GM12873 (cell line): ENCODE measurements around the gene SLC39A7.

Source experiments
- TF ChIP-seq, protein P1 (sequence below): IDR thresholded peaks from 2 replicates; pipeline ENCODE4 v1.5.1; 2012; ENCODE audit warnings: low read depth, mild to moderate bottlenecking, moderate library complexity, low read length, control low read depth; ENCODE audit not compliant: insufficient read depth; ENCODE audit errors: missing control alignments

The SLC39A7 gene

DNA sequence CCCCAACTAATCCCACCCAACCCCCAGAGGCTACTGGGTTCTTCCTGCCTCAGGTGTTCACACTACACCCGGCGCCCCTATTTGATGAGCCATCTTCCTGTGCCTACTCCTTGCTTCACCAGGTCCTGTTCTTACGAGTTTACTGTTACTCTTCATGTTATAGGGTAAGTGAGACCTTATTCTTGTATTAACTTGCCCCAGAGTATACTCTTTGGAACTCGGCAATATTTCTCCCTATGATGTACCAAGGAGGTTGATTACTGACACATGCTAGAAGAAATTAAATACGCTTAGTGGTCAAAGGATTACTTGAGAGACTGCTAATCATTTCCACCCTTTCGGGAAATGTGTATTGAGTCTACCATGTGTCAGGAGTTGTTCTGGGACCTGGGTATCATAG is 16.6 kb downstream of the SLC39A7 start:
- TF ChIP-seq, protein P1, sequence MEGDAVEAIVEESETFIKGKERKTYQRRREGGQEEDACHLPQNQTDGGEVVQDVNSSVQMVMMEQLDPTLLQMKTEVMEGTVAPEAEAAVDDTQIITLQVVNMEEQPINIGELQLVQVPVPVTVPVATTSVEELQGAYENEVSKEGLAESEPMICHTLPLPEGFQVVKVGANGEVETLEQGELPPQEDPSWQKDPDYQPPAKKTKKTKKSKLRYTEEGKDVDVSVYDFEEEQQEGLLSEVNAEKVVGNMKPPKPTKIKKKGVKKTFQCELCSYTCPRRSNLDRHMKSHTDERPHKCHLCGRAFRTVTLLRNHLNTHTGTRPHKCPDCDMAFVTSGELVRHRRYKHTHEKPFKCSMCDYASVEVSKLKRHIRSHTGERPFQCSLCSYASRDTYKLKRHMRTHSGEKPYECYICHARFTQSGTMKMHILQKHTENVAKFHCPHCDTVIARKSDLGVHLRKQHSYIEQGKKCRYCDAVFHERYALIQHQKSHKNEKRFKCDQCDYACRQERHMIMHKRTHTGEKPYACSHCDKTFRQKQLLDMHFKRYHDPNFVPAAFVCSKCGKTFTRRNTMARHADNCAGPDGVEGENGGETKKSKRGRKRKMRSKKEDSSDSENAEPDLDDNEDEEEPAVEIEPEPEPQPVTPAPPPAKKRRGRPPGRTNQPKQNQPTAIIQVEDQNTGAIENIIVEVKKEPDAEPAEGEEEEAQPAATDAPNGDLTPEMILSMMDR, result no peak

DNA sequence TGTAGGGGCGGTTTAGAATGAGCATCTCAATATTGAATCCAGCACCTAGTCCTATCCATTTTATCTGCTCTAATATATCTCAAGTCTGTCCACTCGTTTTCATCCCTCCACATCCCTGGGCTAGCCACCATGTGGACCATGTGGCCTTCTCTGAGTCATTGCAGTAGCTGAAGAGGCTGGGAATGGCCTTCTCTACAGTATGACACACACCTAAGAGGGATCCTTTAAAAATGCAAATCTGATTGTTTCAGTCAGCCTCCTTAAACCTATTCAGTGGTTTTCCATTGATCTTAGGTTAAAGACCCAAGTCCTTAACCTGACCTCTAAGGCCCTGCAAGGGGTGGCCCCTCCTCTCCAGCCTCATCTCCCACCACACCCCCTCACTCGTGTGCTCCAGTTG is 17.0 kb downstream of the SLC39A7 start:
- TF ChIP-seq, protein P1, result no peak

DNA sequence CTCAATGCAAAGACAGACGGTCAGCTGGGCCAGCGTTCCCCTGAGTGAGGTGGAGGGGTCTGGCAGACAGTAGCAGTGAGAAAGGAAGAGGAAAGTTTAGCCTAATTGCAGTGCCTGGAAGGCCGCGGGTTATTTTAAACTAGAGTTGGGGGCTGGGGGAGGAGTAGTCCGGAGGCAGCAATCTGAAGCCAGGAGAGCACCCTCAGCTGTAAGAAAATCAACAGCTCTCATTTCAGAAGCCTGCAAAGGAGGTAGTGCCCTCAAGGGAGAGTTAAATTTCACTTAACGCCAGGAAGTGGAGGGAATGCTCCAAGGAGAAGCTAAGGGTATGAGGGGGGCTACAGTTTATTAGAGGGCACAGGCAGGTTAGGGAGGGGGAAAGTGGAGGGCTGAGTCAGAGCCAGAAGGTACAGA is 34.6 kb downstream of the SLC39A7 start:
- TF ChIP-seq, protein P1, result no peak

DNA sequence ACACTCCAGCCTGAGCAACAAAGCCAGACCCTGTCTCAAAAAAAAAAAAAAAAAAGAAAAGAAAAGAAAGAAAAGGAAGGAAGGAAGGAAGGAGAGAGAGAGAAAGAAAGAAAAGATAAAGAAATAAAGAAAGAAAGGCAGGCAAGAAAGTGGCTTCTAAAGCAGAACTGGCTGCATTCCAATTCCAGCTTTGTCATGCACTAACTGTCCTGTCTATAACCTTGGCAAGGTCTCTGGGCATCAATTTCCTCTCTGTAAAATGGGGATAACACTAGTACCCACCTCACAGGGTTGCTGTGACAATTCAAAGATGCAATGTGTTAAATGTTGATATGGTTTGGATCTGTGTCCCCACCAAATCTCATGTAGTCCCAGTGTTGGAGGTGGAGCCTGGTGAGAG is 35.7 kb downstream of the SLC39A7 start:
- TF ChIP-seq, protein P1, result no peak

- TF ChIP-seq, protein P1, result no peak
Observed at GRCh38 chr6:33236852-33237251, 36.2 kb downstream of the SLC39A7 start.

DNA sequence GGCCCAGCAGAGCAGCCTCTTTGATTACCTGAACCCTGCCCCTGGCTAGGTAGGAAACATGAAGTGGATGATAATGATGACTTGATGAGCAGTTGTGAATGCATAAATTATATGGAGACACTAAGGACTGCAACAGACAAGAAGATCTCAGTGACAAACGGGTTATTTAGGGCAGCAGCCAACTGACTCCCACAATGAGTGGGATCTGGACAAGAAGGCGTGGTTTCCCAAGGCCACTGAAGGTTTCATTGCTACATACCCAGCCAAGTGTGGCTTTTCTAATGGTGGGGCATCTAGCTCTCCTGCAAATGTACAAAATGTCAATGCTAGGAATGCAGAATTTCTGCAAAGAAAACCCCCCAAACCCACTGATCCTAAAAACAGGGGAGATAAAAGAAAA is 37.1 kb downstream of the SLC39A7 start:
- TF ChIP-seq, protein P1, result no peak

DNA sequence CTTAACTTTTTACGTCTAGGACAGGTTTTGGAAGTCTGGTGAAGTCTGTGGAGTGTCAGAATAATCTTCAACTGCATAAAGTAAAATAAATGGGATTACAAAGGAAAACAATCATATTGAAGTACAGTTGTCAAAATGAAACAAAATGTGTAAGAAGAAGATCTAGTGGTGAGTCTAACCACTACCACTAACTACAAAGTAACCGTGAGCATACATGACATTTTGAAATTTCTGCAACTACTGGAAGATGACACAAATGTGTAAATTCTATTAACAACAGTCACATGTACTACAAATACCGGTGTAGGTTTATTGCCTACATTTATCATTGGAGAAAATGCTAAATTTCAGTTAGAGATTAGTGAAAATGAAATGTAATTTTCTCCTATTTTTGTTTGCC is 41.3 kb downstream of the SLC39A7 start:
- TF ChIP-seq, protein P1, result no peak

DNA sequence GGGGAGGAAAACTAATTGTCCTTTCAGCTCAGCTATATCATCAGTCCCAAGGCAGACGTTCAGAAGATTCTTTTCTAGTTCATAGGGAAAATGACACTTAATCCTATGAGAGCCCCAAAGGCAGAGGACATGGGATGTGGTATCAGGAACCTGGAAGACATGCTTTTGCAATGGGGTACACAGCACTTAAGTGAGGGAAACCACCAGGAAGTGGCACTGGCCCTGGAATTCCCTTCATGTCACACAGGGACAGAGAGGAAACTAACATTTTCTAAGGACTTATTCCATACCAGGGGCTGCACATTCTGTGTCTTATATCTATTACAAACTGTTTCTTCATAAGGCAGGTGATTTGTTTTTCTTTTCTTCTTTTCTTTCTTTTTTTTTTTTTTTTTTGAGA is 42.8 kb downstream of the SLC39A7 start:
- TF ChIP-seq, protein P1, result no peak
